GM20000 (cell line): ENCODE data around the gene IDE.

Experiments used
- DNase-seq: peaks from one replicate; pipeline ENCODE4 v3.0.0; 2012; ENCODE audit warnings: low spot score
- TF ChIP-seq, protein P1 (sequence below): IDR thresholded peaks from 2 replicates; pipeline ENCODE4 v1.5.1; 2012; ENCODE audit warnings: mild to moderate bottlenecking, control low read depth; ENCODE audit errors: extremely low read depth, missing control alignments

The IDE gene

GRCh38 chr10:92573798-92574547 lies at the start of gene IDE:
Gene IDE, minus strand, starts transcription at chr10:92574093. Its CDS starts 74 bp downstream, at chr10:92574019.
- TF ChIP-seq, protein P1, sequence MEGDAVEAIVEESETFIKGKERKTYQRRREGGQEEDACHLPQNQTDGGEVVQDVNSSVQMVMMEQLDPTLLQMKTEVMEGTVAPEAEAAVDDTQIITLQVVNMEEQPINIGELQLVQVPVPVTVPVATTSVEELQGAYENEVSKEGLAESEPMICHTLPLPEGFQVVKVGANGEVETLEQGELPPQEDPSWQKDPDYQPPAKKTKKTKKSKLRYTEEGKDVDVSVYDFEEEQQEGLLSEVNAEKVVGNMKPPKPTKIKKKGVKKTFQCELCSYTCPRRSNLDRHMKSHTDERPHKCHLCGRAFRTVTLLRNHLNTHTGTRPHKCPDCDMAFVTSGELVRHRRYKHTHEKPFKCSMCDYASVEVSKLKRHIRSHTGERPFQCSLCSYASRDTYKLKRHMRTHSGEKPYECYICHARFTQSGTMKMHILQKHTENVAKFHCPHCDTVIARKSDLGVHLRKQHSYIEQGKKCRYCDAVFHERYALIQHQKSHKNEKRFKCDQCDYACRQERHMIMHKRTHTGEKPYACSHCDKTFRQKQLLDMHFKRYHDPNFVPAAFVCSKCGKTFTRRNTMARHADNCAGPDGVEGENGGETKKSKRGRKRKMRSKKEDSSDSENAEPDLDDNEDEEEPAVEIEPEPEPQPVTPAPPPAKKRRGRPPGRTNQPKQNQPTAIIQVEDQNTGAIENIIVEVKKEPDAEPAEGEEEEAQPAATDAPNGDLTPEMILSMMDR = peak; percentile 85
- peak; percentile 90 for DNase-seq

GRCh38 chr10:92619368-92619767 lies 45.5 kb upstream of the IDE start:
- no peak for DNase-seq
- TF ChIP-seq, protein P1 = no peak

DNA sequence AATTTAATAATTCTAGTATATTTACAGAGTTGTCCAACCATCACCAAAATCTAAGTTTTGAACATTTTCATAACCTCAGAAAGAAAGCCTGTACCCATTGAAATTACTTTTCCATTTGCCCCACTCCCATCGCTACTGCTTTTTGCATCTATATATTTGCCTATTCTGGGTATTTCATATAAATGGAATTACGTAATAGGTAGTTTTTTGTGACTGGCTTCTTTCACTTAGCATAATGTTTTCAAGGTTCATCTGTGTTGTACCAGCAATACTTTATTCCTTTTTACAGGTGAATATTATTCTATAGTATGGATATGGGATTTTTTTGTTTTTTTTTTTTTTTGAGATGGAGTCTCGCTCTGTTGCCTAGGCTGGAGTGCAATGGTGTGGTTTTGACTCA lies 41.6 kb upstream of the IDE start:
- no peak for DNase-seq
- TF ChIP-seq, protein P1 = no peak

GRCh38 chr10:92604841-92605240 lies 30.9 kb upstream of the IDE start:
- TF ChIP-seq, protein P1 = no peak
- no peak for DNase-seq

GRCh38 chr10:92598321-92598720 lies 24.4 kb upstream of the IDE start:
- no peak for DNase-seq

GRCh38 chr10:92595505-92595904 lies 21.6 kb upstream of the IDE start:
- DNase-seq = no peak
- TF ChIP-seq, protein P1 = no peak

More at GRCh38 chr10:92598321-92598720, 24.4 kb upstream of the IDE start:
- TF ChIP-seq, protein P1 = no peak

GRCh38 chr10:92593619-92594588 lies 20.0 kb upstream of the IDE start:
- DNase-seq = no peak
- TF ChIP-seq, protein P1 = no peak
